AG09309 (cell line): Measurements from ENCODE around the gene TNNT3.
"Not testable (repeated sequence)": the region's sequence is repeated elsewhere in the genome, so short reads cannot be mapped to it uniquely, and the experiment has no call there.

Source experiments
- DNase-seq: peaks from one replicate; pipeline ENCODE4 v3.0.0-alpha.2; 2010; ENCODE audit warnings: low read depth
- H3K4me3 ChIP-seq: 2 replicates; pipeline ENCODE4 v1.5.1; 2011; ENCODE audit warnings: mild to moderate bottlenecking, low read depth, low read length, moderate library complexity; ENCODE audit not compliant: control insufficient read depth
- CTCF ChIP-seq: IDR thresholded peaks from 2 replicates; pipeline ENCODE4 v1.5.1; 2011; ENCODE audit warnings: mild to moderate bottlenecking, low read depth, low read length, inconsistent platforms; ENCODE audit not compliant: insufficient read depth, control insufficient read depth; ENCODE audit errors: missing control alignments

The TNNT3 gene

GRCh38 chr11:1919391-1920127 lies at the start of gene TNNT3:
Gene TNNT3, plus strand, starts transcription at chr11:1919703. Its CDS starts 3,172 bp downstream, at chr11:1922875.
- no peak for DNase-seq
- no peak within 1 kb of the TSS for H3K4me3 ChIP-seq
- TF ChIP-seq CTCF, result no peak

GRCh38 chr11:1870326-1870696 lies 49.2 kb upstream of the TNNT3 start:
- DNase-seq, result no peak
- no peak for TF ChIP-seq CTCF
- H3K4me3 ChIP-seq, result no peak overlapping the region

GRCh38 chr11:1870721-1871466 lies 48.6 kb upstream of the TNNT3 start:
- no peak overlapping the region for H3K4me3 ChIP-seq
- no peak for TF ChIP-seq CTCF
- no peak for DNase-seq

GRCh38 chr11:1871531-1871930 lies 48.0 kb upstream of the TNNT3 start:
- DNase-seq, result no peak
- TF ChIP-seq CTCF, result no peak
- H3K4me3 ChIP-seq, result no peak overlapping the region

GRCh38 chr11:1872267-1872985 lies 47.1 kb upstream of the TNNT3 start:
- H3K4me3 ChIP-seq, result no peak overlapping the region
- no peak for DNase-seq
- no peak for TF ChIP-seq CTCF

- TF ChIP-seq CTCF, result no peak
- DNase-seq, result no peak
- H3K4me3 ChIP-seq, result no peak overlapping the region
These were observed 46.3 kb upstream of the TNNT3 start for GRCh38 chr11:1873048-1873812.

GRCh38 chr11:1873813-1874150 lies 45.7 kb upstream of the TNNT3 start:
- DNase-seq, H3K4me3 ChIP-seq: not testable (repeated sequence)

GRCh38 chr11:1874441-1875092 lies 44.9 kb upstream of the TNNT3 start:
- not testable (repeated sequence) for H3K4me3 ChIP-seq

More at GRCh38 chr11:1874441-1875092, 44.9 kb upstream of the TNNT3 start:
- DNase-seq, result not testable (repeated sequence)
